ENCODE results near the gene COL1A2.

The COL1A2 gene

DNA sequence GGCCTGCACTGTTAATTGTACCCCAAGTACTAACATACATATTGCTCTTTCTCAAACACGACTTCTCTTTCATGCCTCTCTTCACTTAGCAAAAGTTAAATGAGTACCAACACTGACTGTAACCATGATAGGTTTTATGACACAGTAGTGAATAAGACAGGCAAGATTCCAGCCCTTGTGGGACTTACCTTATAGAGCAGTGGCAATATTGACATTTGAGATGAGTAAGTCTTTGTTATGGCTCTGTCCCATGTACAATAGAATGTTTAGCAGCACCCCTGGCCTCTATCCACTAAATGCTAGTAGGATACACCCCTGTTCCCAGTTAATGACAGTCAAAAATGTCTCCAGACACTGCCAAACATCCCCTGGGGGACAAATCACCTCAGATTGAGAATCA, 11.9 kb upstream of the COL1A2 start:
- DNase-seq (ENCODE audit: low read depth in 2 of 2) = no peak

GRCh38 chr7:94384315-94384714, 10.4 kb upstream of the COL1A2 start:
- DNase-seq (ENCODE audit: low read depth in 2 of 2) = no peak

DNA sequence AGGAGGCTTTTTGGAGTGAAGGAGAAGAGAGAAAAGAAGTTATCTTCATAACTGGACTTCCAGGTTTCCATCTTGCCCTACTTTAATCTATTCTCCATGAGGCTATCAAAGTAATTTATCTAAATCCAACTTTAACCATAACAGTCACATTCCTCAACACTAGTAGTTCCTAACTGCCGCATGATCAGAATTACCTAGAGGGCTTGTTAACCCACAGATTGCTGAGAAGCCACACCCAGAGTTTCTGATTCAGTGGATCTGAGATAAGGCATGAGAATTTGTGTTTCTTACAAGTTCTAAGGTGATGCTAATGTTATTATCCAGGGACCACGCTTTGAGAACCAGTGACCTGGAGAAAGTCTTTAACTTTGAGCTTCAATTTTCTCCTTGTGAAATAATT, 8.3 kb upstream of the COL1A2 start:
- no peak for DNase-seq (ENCODE audit: low read depth in 2 of 2)

GRCh38 chr7:94388540-94388939, 6.2 kb upstream of the COL1A2 start:
- DNase-seq (ENCODE audit: low read depth in 2 of 2) = no peak

DNA sequence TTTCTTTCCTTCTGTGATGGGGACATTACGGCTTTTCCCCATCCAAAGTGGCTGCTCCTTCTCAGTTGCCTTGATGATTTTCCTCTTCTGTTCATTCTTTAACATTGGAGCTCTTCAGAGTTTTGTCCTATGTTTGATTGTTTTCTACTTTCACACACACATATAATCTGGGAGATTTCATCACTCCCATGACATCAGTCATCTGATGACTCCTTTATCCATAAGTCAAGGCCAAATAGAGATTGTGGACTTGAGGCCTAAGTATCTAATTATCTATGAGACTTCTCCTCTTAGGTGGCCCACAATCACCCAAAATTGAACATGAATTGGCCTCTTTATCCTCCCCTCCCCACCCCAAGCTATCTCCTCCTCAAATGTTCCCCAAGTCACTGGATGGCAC, 5.3 kb upstream of the COL1A2 start:
- DNase-seq (ENCODE audit: low read depth in 2 of 2) = no peak

DNA sequence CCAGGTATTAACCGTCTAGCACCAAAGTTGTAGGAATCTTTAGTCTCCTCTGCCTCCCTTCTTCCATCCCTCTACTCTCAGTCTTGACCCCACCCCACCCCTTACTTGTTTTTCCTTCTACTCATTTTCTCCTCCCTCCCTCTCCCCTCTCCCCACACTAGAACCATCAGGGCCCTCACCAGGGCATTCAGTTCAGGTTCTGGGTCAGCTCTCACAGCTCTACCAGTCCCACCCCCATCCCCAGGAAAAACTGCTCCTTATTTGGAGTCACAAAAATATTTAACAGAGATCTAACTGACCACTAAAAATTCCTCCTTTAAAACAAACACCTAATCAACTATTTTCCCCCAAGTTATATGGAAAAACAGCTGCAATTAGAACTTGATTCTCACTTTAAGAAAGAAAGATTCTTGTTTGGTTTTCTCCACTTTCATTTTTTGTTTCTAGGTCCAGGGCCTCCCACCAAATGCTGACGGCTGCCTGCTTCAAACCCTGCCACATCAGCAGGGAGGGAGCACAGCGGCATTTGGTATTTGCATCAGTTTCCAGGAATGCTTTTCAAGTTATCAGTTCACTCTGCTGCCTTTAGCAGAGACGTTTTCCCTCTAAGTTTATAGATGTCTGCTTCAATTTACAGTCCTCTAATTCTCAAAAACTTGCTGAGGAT, 2.8 kb upstream of the COL1A2 start:
- peak in 1 of 2 experiments; percentile 76 for DNase-seq (ENCODE audit: low read depth in 2 of 2)

GRCh38 chr7:94392393-94392786, 2.3 kb upstream of the COL1A2 start:
- no peak for DNase-seq (ENCODE audit: low read depth in 2 of 2)

DNA sequence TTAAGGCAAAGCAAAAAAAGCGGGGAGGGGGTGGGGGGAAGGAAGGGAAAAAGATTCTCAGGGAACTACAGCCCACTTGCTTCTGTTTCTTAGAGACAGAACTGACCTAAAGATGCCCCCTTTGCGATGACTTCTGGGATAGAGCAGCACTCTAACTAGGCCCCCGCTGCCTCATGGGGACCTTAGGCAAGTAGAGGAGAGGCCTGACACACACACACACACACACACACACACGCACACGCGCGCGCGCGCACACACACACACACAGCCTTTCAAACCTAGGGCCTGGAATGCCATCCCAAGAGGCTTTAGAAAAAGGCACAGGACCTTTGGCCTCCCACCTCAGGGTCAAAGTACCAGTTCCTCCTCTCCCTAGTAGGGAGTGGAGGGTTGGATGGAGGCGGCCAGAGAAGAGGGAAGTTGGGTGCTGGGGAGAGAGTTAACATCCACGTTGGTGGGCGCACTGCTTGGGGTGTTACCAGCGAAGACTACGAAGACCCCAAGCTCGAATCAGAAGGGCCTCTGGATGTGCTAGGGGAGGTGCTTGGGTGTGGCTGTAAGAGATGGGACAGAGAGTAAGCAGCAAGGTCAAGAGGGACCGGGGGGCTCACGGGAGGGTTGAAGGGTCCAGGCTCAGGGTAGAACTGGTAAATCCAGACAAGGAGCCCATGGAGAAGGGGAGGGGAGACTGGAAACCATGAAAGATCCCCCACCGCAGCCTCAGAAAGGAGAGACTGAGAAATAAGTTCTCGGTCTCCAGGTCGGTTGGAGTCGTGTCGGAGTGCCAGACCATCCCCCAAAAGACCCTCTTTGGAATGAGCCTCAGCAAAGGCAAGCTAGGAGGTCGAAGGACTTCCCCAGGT, 1.2 kb upstream of the COL1A2 start:
- DNase-seq (ENCODE audit: low read depth in 2 of 2) = no peak

DNA sequence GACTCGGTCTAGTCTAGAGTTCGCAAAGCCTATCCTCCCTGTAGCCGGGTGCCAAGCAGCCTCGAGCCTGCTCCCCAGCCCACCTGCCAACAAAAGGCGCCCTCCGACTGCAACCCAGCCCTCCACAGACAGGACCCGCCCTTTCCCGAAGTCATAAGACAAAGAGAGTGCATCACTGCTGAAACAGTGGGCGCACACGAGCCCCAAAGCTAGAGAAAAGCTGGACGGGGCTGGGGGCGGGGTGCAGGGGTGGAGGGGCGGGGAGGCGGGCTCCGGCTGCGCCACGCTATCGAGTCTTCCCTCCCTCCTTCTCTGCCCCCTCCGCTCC, 622 bp upstream of the COL1A2 start:
- peak; percentile 81 for DNase-seq (ENCODE audit: low read depth in 2 of 2)

DNA sequence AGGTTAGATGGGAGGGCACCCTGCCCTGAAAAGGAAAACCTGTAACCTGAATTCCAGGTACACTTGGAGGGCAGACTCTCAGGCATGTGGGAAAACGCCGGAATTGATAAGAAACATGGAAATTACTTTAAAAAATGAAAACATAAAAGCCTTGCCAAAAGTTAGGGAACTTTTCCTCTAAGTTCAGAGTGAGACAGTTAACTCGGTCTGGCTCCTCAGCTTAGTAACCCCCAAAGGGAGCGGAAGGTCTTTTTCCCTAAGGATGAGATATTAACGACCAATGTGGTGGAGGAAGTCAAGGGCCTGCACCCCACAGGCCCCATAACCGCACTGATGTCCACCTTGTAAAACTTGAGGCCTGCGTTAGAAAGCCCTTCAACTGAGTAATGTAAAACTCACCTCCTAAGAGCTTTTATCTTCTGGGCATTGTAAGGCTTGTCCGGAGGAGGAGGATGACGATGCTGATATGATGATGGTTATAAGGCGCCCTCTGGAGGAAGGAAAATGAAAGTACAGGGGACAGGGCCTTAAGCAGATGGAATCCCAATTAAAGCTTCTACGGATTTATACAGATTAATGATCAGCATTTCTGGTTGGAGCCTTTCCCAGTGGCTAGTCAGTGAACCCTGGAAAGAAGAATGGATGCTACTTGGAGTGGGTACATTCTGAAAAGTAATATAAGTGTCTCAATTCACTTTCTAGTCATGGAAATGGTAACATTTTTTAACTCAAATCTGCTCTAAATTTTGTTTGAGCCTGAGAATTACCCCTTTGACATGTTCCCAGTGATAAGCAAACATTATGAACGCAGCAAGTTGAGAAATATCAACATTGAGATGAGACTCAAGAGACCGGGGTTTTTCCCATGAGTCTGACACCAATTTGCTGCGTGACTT, 694 bp downstream of the COL1A2 start:
- DNase-seq (ENCODE audit: low read depth in 2 of 2) = no peak

GRCh38 chr7:94396037-94396431, 1.3 kb downstream of the COL1A2 start:
- peak; percentile 68 to 71 for DNase-seq (ENCODE audit: low read depth in 2 of 2)

GRCh38 chr7:94396596-94396995, 1.9 kb downstream of the COL1A2 start:
- DNase-seq (ENCODE audit: low read depth in 2 of 2) = no peak

GRCh38 chr7:94397722-94398121, 3.0 kb downstream of the COL1A2 start:
- DNase-seq (ENCODE audit: low read depth in 2 of 2) = no peak

GRCh38 chr7:94398841-94399240, 4.1 kb downstream of the COL1A2 start:
- DNase-seq (ENCODE audit: low read depth in 2 of 2) = no peak

DNA sequence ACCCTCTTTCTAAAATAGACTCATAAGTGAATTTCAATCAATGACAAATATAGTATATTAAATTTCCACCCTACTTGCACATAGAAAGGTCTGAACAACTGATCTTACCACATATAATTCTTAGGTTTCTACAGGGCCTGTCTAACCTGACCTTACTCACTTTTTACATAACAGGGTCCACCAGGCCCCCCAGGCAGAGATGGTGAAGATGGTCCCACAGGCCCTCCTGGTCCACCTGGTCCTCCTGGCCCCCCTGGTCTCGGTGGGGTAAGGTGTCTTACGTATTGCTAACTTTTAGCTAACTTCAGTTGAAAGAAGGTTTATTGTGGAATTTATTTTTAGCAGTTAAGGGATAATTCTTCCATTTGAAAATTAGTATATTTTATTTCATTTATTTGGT, 5.3 kb downstream of the COL1A2 start:
- DNase-seq (ENCODE audit: low read depth in 2 of 2) = no peak

DNA sequence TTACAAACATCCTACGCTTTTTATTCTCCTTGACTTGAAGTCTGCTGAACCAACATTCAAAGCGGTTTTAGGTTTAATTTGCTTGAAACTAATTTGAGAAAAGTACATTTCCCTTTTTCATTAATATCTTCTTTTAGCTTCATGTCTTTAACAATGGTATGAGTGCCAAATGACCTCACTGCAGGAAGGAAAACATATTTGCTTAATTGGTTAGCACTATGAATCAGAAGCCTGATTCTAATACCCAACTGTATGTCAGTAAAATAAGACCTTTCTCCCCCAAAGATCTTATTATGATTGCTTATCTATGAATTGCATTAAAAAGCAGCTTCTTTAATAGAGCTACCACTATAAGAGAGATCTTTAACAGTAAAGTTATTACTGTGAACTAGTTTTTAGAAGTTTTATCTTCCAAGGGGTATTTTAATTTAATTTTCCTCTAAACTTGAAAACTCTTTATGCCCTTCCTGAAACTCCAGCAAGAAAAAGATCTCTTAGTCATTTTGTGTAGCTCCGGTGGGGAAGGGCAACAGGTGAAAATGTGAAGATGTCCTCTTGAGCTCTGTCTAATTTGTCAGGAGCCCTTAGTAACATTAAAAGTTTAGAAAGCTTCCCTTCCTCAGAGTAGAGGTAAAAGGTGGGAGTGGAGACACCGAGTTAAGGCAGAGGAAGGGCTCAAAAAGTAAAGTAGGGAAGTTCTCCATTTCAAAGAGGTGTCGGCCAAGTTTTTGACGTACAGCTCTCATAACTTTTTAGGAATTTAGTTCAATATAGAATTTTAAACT, 6.1 kb downstream of the COL1A2 start:
- DNase-seq (ENCODE audit: low read depth in 2 of 2) = no peak

DNA sequence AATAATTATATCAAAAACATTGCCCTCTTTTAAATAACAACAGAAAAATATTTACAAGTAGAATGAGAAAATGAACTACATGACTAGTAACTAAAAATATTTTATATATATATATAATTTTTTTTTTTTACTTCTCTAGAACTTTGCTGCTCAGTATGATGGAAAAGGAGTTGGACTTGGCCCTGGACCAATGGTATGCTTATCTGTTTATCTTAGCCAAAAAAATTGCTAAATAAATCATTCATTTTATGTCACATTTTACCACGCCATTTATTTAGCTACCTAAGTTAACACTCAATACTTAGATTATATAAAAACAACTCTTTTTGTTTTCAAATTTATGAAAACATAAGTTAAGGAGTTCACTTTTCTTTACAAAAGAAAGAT, 6.7 kb downstream of the COL1A2 start:
- DNase-seq (ENCODE audit: low read depth in 2 of 2) = no peak

- no peak for DNase-seq (ENCODE audit: low read depth in 2 of 2)
Observed at GRCh38 chr7:94403546-94403945, 8.9 kb downstream of the COL1A2 start.

DNA sequence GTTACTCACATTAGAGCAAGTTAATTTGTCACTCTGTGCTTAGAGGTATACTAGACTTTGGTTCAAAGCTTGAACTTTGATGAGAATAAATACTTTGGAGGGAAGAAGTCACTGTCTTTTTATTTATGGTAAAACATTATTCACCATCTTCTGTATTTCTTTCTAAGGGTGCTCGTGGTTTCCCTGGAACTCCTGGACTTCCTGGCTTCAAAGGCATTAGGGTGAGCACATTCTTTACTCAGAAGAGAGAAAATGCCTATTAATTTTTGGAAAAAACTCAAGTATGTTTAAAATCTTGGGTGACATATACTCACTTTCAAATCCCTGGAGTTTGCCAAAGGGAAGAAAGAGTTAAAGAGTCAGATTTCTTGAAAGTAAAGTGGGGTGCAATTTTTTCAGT, 10.8 kb downstream of the COL1A2 start:
- no peak for DNase-seq (ENCODE audit: low read depth in 2 of 2)

DNA sequence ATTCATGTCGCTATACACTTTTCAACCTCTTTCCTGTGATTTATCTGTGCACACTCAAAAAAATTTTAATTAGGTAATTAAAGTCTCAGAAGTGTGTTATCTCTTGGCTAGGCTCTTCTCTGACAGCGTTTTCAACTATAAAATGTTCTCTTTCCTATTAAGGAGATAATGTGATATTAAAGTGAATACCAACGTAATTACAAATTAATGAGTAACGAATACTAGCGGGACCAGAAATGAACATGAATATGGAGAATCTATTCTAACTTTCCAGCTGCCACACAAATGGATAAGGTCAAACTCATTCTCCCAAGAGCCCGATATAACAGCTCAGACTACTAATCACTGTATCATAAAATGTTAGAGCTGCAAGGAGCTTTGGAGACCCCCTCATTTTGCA, 12.0 kb downstream of the COL1A2 start:
- DNase-seq (ENCODE audit: low read depth in 2 of 2) = no peak

DNA sequence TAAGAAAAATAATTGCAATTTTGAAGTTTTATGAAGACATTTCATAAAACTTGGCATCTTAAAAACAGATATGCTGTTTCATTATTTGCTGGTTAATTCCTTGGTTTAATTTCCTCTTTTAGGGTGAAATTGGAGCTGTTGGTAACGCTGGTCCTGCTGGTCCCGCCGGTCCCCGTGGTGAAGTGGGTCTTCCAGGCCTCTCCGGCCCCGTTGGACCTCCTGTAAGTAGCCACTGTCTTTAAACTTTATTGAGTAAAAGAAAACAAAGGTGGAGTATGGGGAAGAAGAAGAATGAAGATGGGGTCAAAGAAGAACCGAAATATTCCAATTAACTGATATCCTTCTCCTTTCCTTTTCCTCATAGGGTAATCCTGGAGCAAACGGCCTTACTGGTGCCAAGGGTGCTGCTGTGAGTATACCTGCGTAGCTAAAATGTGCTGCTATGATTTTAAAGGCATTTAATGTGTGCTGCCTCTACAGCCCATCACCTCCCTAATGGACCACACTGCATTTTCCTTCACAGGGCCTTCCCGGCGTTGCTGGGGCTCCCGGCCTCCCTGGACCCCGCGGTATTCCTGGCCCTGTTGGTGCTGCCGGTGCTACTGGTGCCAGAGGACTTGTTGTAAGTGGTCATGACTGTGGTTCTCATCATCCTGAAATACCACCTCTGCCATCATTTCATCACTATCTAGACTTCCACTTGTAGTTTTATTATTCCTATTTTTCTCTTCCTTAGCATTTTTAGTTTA, 14.7 kb downstream of the COL1A2 start:
- DNase-seq (ENCODE audit: low read depth in 2 of 2) = no peak
